Measurements from ENCODE around the gene CST4. TPM values are rescaled to one million over a fixed set of nuclear protein-coding genes. Genes with fewer than 3 reads are reported as not detected.
"Not testable (repeated sequence)": the region's sequence is repeated elsewhere in the genome, so short reads cannot be mapped to it uniquely, and the experiment has no call there.

Gene CST4
- total RNA-seq, 1 experiment from 2014 or later: not detected

DNA sequence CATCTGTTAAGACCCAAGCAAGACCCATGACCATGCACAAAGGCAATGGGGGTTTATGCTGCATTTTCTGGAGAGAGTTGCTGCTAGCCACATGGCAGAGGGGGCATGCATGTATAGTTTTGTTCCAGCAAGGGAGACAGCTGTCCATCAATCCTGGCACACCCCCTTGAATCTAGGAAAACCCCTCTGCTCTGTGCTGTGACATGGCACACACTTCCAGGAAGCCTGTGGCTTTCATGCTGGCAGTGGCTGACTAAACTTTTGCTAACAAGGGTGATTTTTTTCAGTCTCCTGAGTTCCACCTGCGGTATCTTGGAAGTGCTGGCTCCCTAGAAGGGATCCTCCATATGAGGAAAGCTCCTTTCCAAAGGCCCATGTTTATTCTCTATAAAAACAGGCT is 9.1 kb upstream of the CST4 start:
- Histone ChIP-seq H3K27me3 (ENCODE audit: control insufficient read depth, insufficient read depth, low read length) (no peaks in the 10 kb centered on the region), H3K4me3 (ENCODE audit: insufficient read depth, low read depth, low read length) (no peak overlapping the region), H3K36me3 (replicated peaks; ENCODE audit: control insufficient read depth, insufficient read depth, low read length) (no peaks in the 10 kb centered on the region)
- no peak for DNase-seq

DNA sequence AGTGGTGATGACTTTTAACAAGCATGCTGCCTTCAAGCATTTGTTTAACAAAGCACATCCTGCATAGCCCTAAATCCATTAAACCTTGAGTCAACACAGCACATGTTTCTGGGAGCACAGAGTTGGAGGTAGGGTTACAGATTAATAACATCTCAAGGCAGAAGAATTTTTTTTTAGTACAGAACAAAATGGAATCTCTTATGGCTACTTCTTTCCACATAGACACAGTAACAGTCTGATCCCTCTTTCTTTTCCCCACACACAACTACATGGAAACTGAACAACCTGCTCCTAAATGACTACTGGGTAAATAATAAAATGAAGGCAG is 6.2 kb upstream of the CST4 start:
- H3K27me3 ChIP-seq (ENCODE audit: control insufficient read depth, insufficient read depth, low read length); H3K36me3 ChIP-seq (replicated peaks; ENCODE audit: control insufficient read depth, insufficient read depth, low read length); H3K4me3 ChIP-seq (ENCODE audit: insufficient read depth, low read depth, low read length); DNase-seq: not testable (repeated sequence)

DNA sequence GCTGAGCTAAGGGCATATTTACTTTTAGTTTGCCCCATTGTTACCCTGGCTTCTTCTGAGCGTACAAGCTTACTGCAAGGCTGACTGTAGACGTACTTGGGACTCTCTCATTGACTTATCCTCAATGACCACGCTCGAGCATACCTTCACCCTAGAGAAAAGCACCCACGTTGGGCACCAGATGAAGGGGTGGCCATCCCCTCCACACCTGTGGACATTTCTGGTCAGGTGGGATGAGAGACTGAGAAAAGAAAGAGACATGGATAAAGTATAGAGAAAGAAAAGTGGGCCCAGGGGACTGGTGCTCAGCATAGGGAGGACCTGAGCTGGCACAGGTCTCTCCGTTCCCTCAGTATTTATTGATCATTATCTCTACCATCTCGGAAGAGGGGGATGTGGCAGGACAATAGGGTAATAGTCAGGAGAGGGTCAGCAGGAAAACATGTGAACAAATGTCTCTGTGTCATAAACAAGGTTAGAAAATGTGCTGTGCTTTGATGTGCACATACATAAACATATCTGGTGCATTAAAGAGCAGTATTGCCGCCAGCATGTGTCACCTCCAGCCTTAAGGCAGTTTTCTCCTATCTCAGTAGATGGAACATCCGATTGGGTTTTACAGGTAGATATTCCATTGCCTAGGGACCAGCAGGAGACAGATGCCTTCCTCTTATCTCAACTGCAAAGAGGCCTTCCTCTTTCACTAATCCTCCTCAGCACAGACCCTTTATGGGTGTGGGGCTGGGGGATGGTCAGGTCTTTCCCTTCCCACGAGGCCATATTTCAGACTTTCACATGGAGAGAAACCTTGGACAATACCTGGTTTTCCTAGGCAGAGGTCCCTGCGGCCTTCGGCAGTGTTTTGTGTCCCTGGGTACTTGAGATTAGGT is 5.6 kb upstream of the CST4 start:
- H3K36me3 ChIP-seq (replicated peaks; ENCODE audit: control insufficient read depth, insufficient read depth, low read length); H3K27me3 ChIP-seq (ENCODE audit: control insufficient read depth, insufficient read depth, low read length); DNase-seq; H3K4me3 ChIP-seq (ENCODE audit: insufficient read depth, low read depth, low read length): not testable (repeated sequence)

DNA sequence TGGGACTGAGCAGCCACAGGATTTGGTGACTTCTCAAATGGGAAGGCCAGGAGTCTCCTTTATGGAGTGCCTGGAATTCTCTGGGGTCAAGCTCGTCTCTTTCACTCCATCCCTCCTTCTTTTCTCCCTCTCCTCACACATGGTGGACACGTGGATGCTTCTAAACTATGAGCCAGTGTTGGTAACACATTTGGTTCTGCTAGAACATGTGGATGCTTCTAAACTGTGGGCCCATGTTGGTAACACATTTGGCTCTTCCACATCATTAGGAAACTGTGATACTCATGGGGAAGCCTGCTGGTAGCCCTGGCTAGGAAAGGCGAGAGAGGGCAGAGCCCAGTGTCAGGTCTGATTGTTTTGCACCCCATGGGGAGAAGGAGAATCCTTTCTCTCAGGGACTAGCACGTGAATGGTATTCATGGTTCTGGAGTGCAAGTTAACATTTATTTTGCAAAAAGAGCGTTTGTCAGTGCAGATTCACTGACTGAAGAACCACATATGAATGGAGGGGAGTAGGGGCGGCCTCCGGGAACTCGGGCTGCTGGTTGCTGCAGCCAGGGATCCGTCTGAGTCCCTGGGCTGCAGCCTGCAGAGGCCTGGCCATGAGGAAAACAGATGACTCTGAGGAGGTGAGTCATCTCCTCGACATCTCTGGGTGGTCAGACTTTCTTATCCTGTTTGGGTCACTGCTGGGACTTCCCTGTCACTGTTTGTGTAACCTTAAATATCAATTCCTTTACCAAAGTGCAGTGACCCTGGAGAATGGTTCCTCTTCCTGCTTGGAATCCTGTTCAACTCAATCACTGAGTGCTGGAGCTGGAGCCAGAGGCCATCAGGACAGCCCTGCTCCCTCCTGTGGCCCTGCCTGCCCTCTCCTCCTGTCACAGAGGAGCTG is 4.1 kb upstream of the CST4 start:
- DNase-seq; H3K36me3 ChIP-seq (replicated peaks; ENCODE audit: control insufficient read depth, insufficient read depth, low read length); H3K4me3 ChIP-seq (ENCODE audit: insufficient read depth, low read depth, low read length); H3K27me3 ChIP-seq (ENCODE audit: control insufficient read depth, insufficient read depth, low read length): not testable (repeated sequence)

DNA sequence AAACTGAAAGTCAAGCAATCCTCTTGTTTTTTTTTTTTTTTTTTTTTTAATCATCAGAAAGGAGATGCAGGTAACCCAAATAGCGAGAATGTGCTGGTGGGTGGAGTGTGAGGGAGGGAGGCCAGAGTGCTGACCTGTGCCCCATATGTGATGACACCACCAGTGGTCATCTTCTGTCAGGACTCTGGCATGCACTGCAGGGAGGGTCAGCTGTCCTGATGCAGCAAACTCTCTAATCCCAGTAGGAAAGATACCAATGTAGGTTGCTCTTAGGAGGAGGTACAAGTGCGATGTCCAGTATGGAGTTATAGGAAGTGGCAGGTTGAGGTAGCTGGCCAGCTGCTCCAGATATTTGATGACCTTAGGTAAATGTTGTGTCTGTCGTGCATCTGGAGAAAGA is 2.8 kb upstream of the CST4 start:
- Histone ChIP-seq H3K36me3 (replicated peaks; ENCODE audit: control insufficient read depth, insufficient read depth, low read length) (no peaks in the 10 kb centered on the region), H3K27me3 (ENCODE audit: control insufficient read depth, insufficient read depth, low read length) (no peaks in the 10 kb centered on the region), H3K4me3 (ENCODE audit: insufficient read depth, low read depth, low read length) (no peak overlapping the region)
- DNase-seq: no peak

DNA sequence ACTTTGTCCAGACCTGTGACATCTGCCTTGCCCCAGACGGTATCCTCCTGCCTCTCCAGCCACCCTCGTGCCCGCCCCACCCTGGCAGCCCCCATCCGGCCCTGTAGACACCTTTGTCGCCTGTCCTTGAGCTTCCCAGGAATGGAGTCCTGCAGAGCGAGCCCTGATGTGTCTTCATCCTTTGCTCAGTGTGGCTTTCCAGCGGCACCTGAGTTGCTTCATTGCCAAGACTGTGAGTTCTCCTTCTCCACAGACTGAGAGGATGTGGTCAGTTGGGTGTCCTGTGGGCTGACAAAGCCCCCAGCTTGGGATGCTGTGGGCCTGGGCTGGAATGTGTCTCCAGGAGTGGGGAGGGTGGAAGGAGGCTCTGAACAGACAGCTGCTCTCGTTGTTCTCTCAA is 1.7 kb upstream of the CST4 start:
- no peak for DNase-seq
- no peak overlapping the region for H3K4me3 ChIP-seq (ENCODE audit: insufficient read depth, low read depth, low read length)
- H3K27me3 ChIP-seq (ENCODE audit: control insufficient read depth, insufficient read depth, low read length): no peaks in the 10 kb centered on the region
- no peaks in the 10 kb centered on the region for H3K36me3 ChIP-seq (replicated peaks; ENCODE audit: control insufficient read depth, insufficient read depth, low read length)

DNA sequence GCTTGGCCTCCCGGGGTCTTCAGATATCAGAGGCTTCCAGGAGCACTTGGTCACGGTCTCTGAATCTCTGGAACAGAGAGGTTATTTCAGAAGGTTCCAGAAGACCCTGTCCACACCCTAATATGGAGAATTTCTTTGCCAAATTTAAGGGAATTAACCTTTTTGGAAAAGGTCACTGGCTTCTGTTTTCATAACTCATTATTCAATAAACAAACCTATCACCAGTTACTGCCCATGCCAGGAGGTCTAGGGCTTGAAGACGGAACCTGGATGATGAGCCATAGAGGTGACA is 507 bp upstream of the CST4 start:
- H3K36me3 ChIP-seq (replicated peaks; ENCODE audit: control insufficient read depth, insufficient read depth, low read length): no peaks in the 10 kb centered on the region
- DNase-seq: no peak
- H3K4me3 ChIP-seq (ENCODE audit: insufficient read depth, low read depth, low read length): no peak overlapping the region
- H3K27me3 ChIP-seq (ENCODE audit: control insufficient read depth, insufficient read depth, low read length): no peaks in the 10 kb centered on the region

DNA sequence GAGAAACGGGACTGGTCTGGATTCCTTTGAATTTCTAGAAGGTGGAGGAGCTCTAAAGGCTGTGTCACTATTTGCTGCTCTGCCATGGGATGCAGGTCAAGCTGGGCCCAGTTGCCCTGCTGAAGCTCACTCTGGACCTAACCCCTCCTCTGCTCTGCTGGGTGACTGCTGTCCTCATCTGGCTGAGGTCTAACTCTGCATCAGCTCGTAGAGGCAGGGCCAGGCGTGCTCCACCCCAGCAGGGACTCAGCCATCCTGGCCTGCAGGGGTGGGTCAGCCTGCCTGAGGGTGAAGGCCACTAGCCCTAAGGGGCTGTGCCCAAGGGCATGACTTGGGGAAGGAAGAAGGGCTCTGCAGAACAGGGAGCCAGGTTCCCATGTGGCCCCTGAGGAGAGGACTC is 852 bp downstream of the CST4 start:
- Histone ChIP-seq H3K36me3 (replicated peaks; ENCODE audit: control insufficient read depth, insufficient read depth, low read length) (no peaks in the 10 kb centered on the region), H3K4me3 (ENCODE audit: insufficient read depth, low read depth, low read length) (no peak overlapping the region), H3K27me3 (ENCODE audit: control insufficient read depth, insufficient read depth, low read length) (no peaks in the 10 kb centered on the region)
- no peak for DNase-seq

DNA sequence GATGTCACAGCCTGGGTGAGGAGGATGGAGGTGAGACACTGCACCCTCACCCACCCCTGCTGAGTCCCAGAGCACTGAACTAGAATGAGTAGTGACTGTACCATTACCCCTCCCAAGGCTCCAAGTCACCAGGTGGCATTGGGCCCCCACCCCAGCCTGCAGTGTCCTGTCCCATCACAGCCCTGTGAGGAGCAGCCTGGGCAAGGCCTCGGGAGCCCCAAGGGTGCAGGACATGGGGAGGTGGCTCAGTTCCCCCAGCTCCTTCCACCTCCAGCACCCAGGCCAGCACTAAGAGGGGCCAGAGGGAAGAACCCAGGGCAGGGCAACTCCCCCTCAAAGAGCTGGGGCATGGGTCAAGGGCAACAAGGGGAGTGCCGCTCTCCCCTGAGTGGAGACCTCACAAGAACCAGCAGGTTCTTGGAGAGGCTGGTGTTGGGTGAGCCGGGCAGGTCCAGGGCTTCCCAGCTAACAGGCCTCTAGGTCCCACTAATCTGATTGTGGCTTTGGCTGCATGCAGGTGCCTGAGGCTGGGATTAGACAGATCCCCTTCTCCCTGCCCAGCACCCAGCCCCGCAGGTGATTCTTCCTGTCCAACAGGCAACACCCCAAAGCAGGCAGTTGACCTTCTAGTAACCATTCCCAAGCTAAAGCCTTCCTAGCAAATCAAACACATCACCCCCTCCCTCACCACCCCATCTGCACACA is 2.6 kb downstream of the CST4 start:
- no peak for DNase-seq
- no peaks in the 10 kb centered on the region for H3K27me3 ChIP-seq (ENCODE audit: control insufficient read depth, insufficient read depth, low read length)
- H3K4me3 ChIP-seq (ENCODE audit: insufficient read depth, low read depth, low read length): no peak overlapping the region
- no peaks in the 10 kb centered on the region for H3K36me3 ChIP-seq (replicated peaks; ENCODE audit: control insufficient read depth, insufficient read depth, low read length)

DNA sequence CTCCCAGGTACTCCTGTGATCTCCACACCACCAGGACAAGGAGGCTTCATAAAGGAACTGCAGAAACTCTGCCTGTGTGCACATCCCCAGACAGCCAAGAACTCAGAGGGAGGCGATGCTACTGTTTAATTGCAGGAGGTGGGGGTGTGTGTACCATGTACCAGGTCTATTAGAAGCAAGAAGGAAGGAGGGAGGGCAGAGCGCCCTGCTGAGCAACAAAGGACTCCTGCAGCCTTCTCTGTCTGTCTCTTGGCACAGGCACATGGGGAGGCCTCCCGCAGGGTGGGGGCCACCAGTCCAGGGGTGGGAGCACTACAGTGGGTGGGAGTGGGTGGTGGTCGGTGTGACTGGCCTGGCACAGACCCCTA is 3.3 kb downstream of the CST4 start:
- not testable (repeated sequence) for DNase-seq; H3K27me3 ChIP-seq (ENCODE audit: control insufficient read depth, insufficient read depth, low read length); H3K4me3 ChIP-seq (ENCODE audit: insufficient read depth, low read depth, low read length); H3K36me3 ChIP-seq (replicated peaks; ENCODE audit: control insufficient read depth, insufficient read depth, low read length)

DNA sequence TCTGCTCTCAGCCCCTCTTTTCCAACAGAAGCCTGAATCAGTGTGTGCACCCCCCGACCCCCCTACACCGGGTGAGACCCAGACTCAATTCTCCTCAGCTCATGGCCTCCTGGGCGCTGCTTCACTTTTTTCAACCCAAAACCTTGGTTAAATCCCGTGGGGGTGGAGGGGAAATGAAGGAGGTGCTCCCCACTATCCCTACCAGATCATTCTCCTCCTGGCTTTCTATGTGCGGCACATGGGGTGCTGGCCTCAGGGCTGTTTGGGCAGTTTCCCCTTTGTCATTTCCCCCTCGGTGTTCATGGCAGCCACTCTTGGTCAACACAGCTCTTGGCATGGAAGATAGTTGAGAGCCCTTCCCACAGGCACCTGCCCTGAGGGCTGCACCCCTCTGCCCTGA is 4.6 kb downstream of the CST4 start:
- H3K4me3 ChIP-seq (ENCODE audit: insufficient read depth, low read depth, low read length): no peak overlapping the region
- no peaks in the 10 kb centered on the region for H3K36me3 ChIP-seq (replicated peaks; ENCODE audit: control insufficient read depth, insufficient read depth, low read length)
- DNase-seq: no peak
- no peaks in the 10 kb centered on the region for H3K27me3 ChIP-seq (ENCODE audit: control insufficient read depth, insufficient read depth, low read length)

DNA sequence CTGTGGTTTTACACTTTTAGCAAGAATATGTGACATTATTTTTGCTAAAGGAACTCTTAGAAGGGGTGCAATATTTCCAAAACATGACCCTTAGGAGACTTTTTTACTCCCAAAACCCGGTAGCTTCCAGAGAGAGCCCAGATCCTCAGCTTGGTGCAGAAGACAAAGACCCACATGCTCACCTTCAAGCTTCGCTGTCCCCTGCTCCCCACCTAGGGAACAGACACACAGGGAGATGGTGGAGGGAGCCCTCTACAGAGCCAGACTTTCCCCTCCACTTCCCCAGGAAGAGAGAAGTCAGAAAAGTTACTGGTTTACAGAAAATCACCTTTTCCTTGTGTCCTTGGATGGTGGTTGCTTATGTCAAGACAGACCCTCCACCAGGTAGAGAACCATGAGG is 5.0 kb downstream of the CST4 start:
- Histone ChIP-seq H3K27me3 (ENCODE audit: control insufficient read depth, insufficient read depth, low read length) (no peaks in the 10 kb centered on the region), H3K4me3 (ENCODE audit: insufficient read depth, low read depth, low read length) (no peak overlapping the region), H3K36me3 (replicated peaks; ENCODE audit: control insufficient read depth, insufficient read depth, low read length) (no peaks in the 10 kb centered on the region)
- no peak for DNase-seq

DNA sequence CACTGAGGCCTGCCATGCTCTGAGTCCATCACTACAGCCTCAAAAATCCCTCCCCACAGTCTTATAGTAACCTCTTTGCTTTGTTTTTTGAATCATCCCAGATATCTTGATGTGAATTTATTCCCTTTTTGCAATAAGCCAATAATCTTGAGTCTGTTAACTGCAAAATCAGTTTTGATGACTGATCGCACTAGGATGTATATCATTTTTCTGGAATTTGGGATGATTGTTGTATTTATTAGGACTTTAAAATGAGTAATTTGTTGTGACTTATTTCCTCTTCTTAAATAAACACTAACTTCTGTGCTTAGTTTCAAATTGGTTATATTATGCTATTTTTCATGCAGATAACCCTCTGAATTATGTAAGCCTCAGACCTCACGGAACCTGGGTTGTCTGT is 5.6 kb downstream of the CST4 start:
- Histone ChIP-seq H3K36me3 (replicated peaks; ENCODE audit: control insufficient read depth, insufficient read depth, low read length) (no peaks in the 10 kb centered on the region), H3K4me3 (ENCODE audit: insufficient read depth, low read depth, low read length) (no peak overlapping the region), H3K27me3 (ENCODE audit: control insufficient read depth, insufficient read depth, low read length) (no peaks in the 10 kb centered on the region)
- no peak for DNase-seq

DNA sequence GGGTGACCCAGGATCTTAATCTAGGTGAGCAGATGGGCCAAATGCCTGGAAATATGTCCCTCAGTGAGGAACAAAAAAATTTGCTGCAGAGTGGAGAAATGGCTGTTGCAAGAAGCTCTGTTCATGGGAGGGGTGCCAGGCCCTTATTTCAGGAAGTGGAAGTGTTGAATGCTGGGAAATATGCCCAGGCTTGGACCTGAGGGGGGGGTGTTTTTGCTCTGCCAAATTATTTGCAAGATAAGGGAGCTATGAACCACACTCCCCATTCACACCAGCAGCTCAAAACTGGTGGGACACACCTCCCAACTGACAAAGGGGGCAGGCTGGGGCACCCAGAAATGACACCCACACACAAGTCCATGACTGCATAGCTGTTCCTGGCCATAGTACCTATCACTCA is 8.7 kb downstream of the CST4 start:
- DNase-seq: no peak
- H3K27me3 ChIP-seq (ENCODE audit: control insufficient read depth, insufficient read depth, low read length): no peaks in the 10 kb centered on the region
- no peak overlapping the region for H3K4me3 ChIP-seq (ENCODE audit: insufficient read depth, low read depth, low read length)

More for the DNA sequence above, 8.7 kb downstream of the CST4 start:
- H3K36me3 ChIP-seq (replicated peaks; ENCODE audit: control insufficient read depth, insufficient read depth, low read length): no peaks in the 10 kb centered on the region

Measured in H7 (cell line).